Cardiac atrium fibroblast (primary cell): Measurements from ENCODE around the gene OSGEPL1. TPM values are rescaled to one million over a fixed set of nuclear protein-coding genes. Genes with fewer than 3 reads are reported as not detected.

Experiments used
- total RNA-seq: library from RNA; depleted of rRNA; stranded (reverse); fragments of >200 nt; gene quantifications from 2 replicates; pipeline ENCODE4 v1.2.3, GENCODE V29; 2015

The OSGEPL1 gene, protein sequence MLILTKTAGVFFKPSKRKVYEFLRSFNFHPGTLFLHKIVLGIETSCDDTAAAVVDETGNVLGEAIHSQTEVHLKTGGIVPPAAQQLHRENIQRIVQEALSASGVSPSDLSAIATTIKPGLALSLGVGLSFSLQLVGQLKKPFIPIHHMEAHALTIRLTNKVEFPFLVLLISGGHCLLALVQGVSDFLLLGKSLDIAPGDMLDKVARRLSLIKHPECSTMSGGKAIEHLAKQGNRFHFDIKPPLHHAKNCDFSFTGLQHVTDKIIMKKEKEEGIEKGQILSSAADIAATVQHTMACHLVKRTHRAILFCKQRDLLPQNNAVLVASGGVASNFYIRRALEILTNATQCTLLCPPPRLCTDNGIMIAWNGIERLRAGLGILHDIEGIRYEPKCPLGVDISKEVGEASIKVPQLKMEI
- 5.6 and 10.2 TPM in 2 replicates for total RNA-seq

DNA sequence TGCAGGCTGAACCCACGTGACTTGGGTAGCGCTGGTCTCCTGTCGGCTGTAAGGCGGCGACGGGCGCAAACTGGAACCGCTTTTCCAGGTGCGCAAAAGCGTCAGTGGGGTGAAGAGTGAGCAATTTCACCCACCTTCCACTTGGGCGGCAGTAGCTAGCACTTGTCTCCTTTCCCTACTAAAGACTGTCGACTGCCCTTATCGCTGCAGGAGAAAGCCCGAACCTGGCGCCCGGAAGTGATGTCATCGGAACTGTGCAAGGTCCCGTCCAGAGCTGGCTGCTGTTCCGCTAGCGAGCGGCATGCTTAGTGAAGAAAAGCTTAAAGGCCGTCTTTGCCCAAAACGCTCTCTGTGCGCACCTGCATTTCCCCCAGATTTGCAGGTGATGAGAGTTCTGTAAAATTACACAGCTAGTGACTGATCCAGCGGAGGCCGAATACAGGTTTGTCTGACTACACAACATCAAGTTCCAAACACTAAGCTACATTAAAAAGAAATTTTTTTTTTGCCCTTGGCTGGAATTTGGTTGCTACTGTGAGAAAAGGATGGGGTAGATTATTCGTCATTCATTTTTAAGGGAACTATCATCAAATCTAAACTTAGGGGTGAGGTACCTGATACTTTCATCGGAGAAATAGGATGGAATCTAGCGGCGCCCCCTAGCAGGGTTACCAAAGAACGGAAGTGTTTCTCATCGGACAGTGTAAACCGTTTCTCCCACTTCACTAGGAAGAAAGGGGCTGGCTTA, at the start of gene OSGEPL1:
Gene OSGEPL1 (minus strand): TSS at position 242 of the 748 bp plus-strand sequence. CDS start 1,152 bp downstream, outside the sequence.

GRCh38 chr2:189783927-189784867, 21.6 kb upstream of the OSGEPL1 start, which contains the start of the genes ORMDL1 and PMS1:
TSS of gene ORMDL1 (minus strand) at chr2:189784339. CDS start at chr2:189782595, 1,744 bp downstream.
TSS of gene PMS1 (plus strand) at chr2:189784450. CDS start at chr2:189791810, 7,360 bp downstream.

Other genes with a start within 250 kb of the OSGEPL1 start
- 3.9 and 5.2 TPM in 2 replicates for gene SLC40A1, start 182.0 kb downstream of the OSGEPL1 start, total RNA-seq
- 40.8 and 64.3 TPM in 2 replicates for gene ASNSD1, start 101.3 kb downstream of the OSGEPL1 start, total RNA-seq
- 0.97 and 4.3 TPM in 2 replicates for gene ANKAR, start 88.1 kb downstream of the OSGEPL1 start, total RNA-seq
- 39.2 and 54.0 TPM in 2 replicates for gene ORMDL1, start 21.5 kb upstream of the OSGEPL1 start, total RNA-seq
- gene PMS1, start 21.7 kb upstream of the OSGEPL1 start, total RNA-seq = 7.4 and 8.3 TPM in 2 replicates